Sigmoid colon (tissue), 7 donors: ENCODE data around the gene PFKP. TPM values are rescaled to one million over a fixed set of nuclear protein-coding genes. Genes with fewer than 3 reads are reported as not detected.

Experiments
- DNase-seq: peaks from one replicate; pipeline ENCODE4 v3.0.0-alpha.2; 2019
- H3K27ac ChIP-seq, 4 donors: fragments of 200-600 bp; sonication (generic); one replicate each; pipeline ENCODE4 v1.5.1; 2016 to 2019; ENCODE audit warnings: mild to moderate bottlenecking in 1 of 4
- H3K27me3 ChIP-seq, 3 donors: fragments of 200-600 bp; sonication (generic); one replicate each; pipeline ENCODE4 v1.5.1; 2019; ENCODE audit warnings: mild to moderate bottlenecking in 1 of 3
- H3K36me3 ChIP-seq, 4 donors: fragments of 200-600 bp; sonication (generic); one replicate each; pipeline ENCODE4 v1.5.1; 2016 to 2019
- H3K4me1 ChIP-seq, 4 donors: fragments of 200-600 bp; sonication (generic); one replicate each; pipeline ENCODE4 v1.5.1; 2017 to 2019
- H3K4me3 ChIP-seq, 4 donors: fragments of 200-600 bp; sonication (generic); one replicate each; pipeline ENCODE4 v1.5.1; 2017 to 2019; ENCODE audit warnings: mild to moderate bottlenecking in 2 of 4, moderate library complexity in 1 of 4
- H3K9me3 ChIP-seq, 4 donors: fragments of 200-600 bp in 3 of 4; sonication (generic) in 3 of 4; one replicate each; pipeline versions ENCODE4 v1.5.1 to v1.6.1; 2013 to 2019
- EP300 ChIP-seq, 4 donors: sonication (generic); formaldehyde crosslinking; IDR thresholded peaks; one replicate each; pipeline ENCODE4 v1.6.1; 2017; ENCODE audit warnings: antibody characterized with exemption in 4 of 4
- POLR2A ChIP-seq, 2 donors: fragments of 450-650 bp; IDR thresholded peaks; one replicate each; pipeline ENCODE4 v1.6.1; 2016; ENCODE audit warnings: antibody characterized with exemption in 2 of 2, mild to moderate bottlenecking in 2 of 2, moderate library complexity in 2 of 2
- POLR2AphosphoS5 ChIP-seq, 4 donors: sonication (generic); formaldehyde crosslinking; IDR thresholded peaks; one replicate each; pipeline ENCODE4 v1.6.1; 2017; ENCODE audit warnings: antibody characterized with exemption in 4 of 4
- WGBS, 2 donors: extraction: QIAGEN DNeasy Blood & Tissue Kit; methylation state at CpG; one replicate each; pipeline ENCODE4 v1.1.7; 2013; 5-methylcytosine and 5-hydroxymethylcytosine counted together
- intact Hi-C: fragments of 100-400 bp; cut with DNase I; formaldehyde crosslinking; loops from one replicate; pipeline ENCODE4 v1.15.1; 2023
- polyA plus RNA-seq, 3 donors: library from polyadenylated mRNA; stranded (reverse); fragments of 200-250 nt; gene quantifications; one replicate each; pipeline ENCODE4 v1.2.3, GENCODE V29; 2013
- total RNA-seq, 4 donors: library from RNA; depleted of rRNA; stranded (reverse); fragments of >200 nt; gene quantifications; one replicate each; pipeline ENCODE4 v1.1.0, GENCODE V29; 2016
- TF ChIP-seq, protein P1 (sequence below), 4 experiments: fragments of 450-650 bp in 3 of 4; fragments of 200-600 bp in 1 of 4; IDR thresholded peaks; one replicate each; pipeline ENCODE4 v1.5.1; 2016 to 2019; ENCODE audit warnings: antibody characterized with exemption in 4 of 4, mild to moderate bottlenecking in 3 of 4, moderate library complexity in 2 of 4
- donor health status: healthy with polysubstance abuse.
- donor health status: Bipolar disorder and iron deficiency.
- donor health status: healthy.

Gene PFKP
- total and polyA plus RNA-seq, 7 donors, result 26.4 to 105 (median 46.0) TPM

DNA sequence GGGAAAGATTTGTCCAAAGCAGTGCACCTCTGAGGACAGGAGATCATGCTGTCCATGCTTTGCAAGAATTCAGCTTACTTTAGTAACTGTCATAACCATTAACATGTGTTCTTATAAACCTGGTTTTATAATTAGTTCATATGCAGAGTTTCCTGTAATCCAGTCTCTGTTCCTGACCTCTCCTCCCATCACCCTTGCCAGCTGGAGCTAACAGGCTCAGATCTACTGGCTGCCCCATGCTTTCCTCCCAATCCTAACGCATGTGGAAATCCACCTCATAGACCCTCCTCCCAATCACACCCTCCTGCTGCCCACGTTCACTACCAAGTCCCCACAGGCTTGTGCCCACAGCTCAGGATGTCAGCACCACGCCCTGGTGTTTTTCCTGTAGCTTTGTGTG is 45.3 kb upstream of the PFKP start:
- Histone ChIP-seq H3K4me3 (no peak overlapping the region), H3K27ac (no peak overlapping the region), H3K27me3 (no peaks in the 10 kb centered on the region), H3K4me1 (no peaks in the 10 kb centered on the region), H3K36me3 (no peaks in the 10 kb centered on the region), H3K9me3 (no peaks in the 10 kb centered on the region)
- no peak for DNase-seq
- TF ChIP-seq POLR2A (IDR thresholded peaks at IDR 0.05) (no peak), EP300 (IDR thresholded peaks at IDR 0.05) (no peak), POLR2AphosphoS5 (IDR thresholded peaks at IDR 0.05) (no peak)
- TF ChIP-seq, protein P1, sequence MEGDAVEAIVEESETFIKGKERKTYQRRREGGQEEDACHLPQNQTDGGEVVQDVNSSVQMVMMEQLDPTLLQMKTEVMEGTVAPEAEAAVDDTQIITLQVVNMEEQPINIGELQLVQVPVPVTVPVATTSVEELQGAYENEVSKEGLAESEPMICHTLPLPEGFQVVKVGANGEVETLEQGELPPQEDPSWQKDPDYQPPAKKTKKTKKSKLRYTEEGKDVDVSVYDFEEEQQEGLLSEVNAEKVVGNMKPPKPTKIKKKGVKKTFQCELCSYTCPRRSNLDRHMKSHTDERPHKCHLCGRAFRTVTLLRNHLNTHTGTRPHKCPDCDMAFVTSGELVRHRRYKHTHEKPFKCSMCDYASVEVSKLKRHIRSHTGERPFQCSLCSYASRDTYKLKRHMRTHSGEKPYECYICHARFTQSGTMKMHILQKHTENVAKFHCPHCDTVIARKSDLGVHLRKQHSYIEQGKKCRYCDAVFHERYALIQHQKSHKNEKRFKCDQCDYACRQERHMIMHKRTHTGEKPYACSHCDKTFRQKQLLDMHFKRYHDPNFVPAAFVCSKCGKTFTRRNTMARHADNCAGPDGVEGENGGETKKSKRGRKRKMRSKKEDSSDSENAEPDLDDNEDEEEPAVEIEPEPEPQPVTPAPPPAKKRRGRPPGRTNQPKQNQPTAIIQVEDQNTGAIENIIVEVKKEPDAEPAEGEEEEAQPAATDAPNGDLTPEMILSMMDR (IDR thresholded peaks at IDR 0.05), result no peak
- intact Hi-C loops, result no loop called here
- 65 to 68% methylated on average over 3 of the region's 3 CpGs for WGBS, 2 donors

DNA sequence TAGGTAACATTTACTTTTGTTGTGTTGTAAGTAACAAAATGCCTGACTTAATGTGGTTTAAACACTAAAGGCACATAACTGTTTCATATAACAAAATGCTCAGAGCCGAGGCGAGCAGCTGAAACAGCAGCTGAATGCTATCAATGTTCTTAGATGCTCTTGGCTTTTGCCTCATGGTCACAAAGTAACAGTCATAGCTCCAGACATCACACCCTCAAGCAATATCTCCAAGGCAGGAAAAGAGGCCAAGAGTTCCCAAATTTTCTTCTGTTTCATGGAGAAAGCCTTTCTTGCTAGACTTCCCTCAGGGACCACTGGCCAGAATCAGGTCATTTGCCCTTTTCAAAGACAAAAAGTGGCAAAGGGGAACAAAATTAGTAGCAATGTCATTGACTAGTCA is 43.5 kb upstream of the PFKP start:
- H3K27ac ChIP-seq, result no peak overlapping the region
- H3K27me3 ChIP-seq, result no peaks in the 10 kb centered on the region
- H3K4me3 ChIP-seq, result no peak overlapping the region
- no peaks in the 10 kb centered on the region for H3K36me3 ChIP-seq
- intact Hi-C loops, result no loop called here
- no peaks in the 10 kb centered on the region for H3K4me1 ChIP-seq
- H3K9me3 ChIP-seq, result no peaks in the 10 kb centered on the region
- TF ChIP-seq EP300 (IDR thresholded peaks at IDR 0.05), result no peak
- TF ChIP-seq POLR2A (IDR thresholded peaks at IDR 0.05), result no peak
- TF ChIP-seq POLR2AphosphoS5 (IDR thresholded peaks at IDR 0.05), result no peak
- TF ChIP-seq, protein P1 (IDR thresholded peaks at IDR 0.05), result no peak
- DNase-seq, result no peak
- WGBS, 2 donors, result 96 to 97% methylated on average over 2 of the region's 2 CpGs

GRCh38 chr10:3025026-3025683 is 42.2 kb upstream of the PFKP start:
- Histone ChIP-seq H3K9me3 (no peaks in the 10 kb centered on the region), H3K4me1 (no peaks in the 10 kb centered on the region), H3K27ac (no peak overlapping the region), H3K4me3 (no peak overlapping the region), H3K27me3 (no peaks in the 10 kb centered on the region), H3K36me3 (no peaks in the 10 kb centered on the region)
- WGBS, 2 donors, result 53 to 55% methylated on average over 6 of the region's 6 CpGs
- TF ChIP-seq POLR2A (IDR thresholded peaks at IDR 0.05), result no peak
- TF ChIP-seq EP300 (IDR thresholded peaks at IDR 0.05), result no peak
- TF ChIP-seq POLR2AphosphoS5 (IDR thresholded peaks at IDR 0.05), result no peak
- TF ChIP-seq, protein P1 (IDR thresholded peaks at IDR 0.05), result no peak
- no peak for DNase-seq
- intact Hi-C loops, result no loop called here

GRCh38 chr10:3027866-3028265 is 39.5 kb upstream of the PFKP start:
- TF ChIP-seq POLR2A (IDR thresholded peaks at IDR 0.05) (no peak), EP300 (IDR thresholded peaks at IDR 0.05) (no peak), POLR2AphosphoS5 (IDR thresholded peaks at IDR 0.05) (no peak)
- TF ChIP-seq, protein P1 (IDR thresholded peaks at IDR 0.05), result no peak
- WGBS, 2 donors, result 54 to 76% methylated on average over 3 of the region's 3 CpGs
- H3K27me3 ChIP-seq, result no peaks in the 10 kb centered on the region
- H3K36me3 ChIP-seq, result no peaks in the 10 kb centered on the region
- intact Hi-C loops, result no loop called here
- H3K4me3 ChIP-seq, result no peak overlapping the region
- DNase-seq, result no peak
- no peak overlapping the region for H3K27ac ChIP-seq
- H3K4me1 ChIP-seq, result no peaks in the 10 kb centered on the region
- no peaks in the 10 kb centered on the region for H3K9me3 ChIP-seq

DNA sequence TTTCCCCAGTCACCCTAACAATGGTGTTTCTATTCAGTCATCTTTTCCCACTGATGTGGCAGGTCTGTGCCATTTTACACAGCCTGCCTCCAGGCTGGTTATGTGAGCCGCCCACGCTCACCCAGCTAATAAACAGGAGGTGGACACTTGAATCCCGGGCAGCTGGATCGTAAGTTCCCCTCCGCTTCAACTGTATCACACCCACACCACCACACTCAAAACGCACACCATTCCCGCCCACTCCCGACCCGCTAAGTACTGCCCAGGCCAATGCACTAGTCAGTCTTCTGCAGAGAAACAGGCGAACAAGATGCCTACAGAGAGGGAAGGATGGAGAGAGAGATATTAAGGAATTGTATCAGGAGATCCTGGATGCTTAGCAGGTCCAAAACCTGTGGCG is 38.9 kb upstream of the PFKP start:
- Histone ChIP-seq H3K27me3 (no peaks in the 10 kb centered on the region), H3K27ac (no peak overlapping the region), H3K4me1 (no peaks in the 10 kb centered on the region), H3K36me3 (no peaks in the 10 kb centered on the region), H3K4me3 (no peak overlapping the region), H3K9me3 (no peaks in the 10 kb centered on the region)
- intact Hi-C loops, result no loop called here
- TF ChIP-seq EP300 (IDR thresholded peaks at IDR 0.05), result no peak
- TF ChIP-seq, protein P1 (IDR thresholded peaks at IDR 0.05), result no peak
- no peak for TF ChIP-seq POLR2A (IDR thresholded peaks at IDR 0.05)
- TF ChIP-seq POLR2AphosphoS5 (IDR thresholded peaks at IDR 0.05), result no peak
- DNase-seq, result no peak
- WGBS, 2 donors, result 85 to 90% methylated on average over 11 of the region's 11 CpGs
